Bone marrow (tissue), 2 donors: ENCODE results near the gene TMEM235.
"Not testable (repeated sequence)": the region's sequence is repeated elsewhere in the genome, so short reads cannot be mapped to it uniquely, and the experiment has no call there.

ENCODE experiments used
- DNase-seq, 2 donors: peaks; one replicate each; lab custom pipeline; 2025; lab: John Stamatoyannopoulos, UW

Gene TMEM235

GRCh38 chr17:78219396-78220150, 11.9 kb upstream of the TMEM235 start:
- no peak for DNase-seq

- DNase-seq = no peak
Measured at GRCh38 chr17:78223061-78223460, 8.4 kb upstream of the TMEM235 start.

DNA sequence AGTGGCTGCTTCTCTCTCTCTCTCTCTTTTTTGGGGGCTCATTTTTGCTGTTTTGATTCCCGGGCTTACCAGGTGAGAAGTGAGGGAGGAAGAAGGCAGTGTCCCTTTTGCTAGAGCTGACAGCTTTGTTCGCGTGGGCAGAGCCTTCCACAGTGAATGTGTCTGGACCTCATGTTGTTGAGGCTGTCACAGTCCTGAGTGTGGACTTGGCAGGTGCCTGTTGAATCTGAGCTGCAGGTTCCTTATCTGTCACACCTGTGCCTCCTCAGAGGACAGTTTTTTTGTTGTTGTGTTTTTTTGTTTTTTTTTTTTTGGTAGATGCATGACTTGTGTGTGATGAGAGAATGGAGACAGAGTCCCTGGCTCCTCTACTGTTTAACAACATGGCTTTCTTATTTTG, 7.7 kb upstream of the TMEM235 start:
- no peak for DNase-seq

DNA sequence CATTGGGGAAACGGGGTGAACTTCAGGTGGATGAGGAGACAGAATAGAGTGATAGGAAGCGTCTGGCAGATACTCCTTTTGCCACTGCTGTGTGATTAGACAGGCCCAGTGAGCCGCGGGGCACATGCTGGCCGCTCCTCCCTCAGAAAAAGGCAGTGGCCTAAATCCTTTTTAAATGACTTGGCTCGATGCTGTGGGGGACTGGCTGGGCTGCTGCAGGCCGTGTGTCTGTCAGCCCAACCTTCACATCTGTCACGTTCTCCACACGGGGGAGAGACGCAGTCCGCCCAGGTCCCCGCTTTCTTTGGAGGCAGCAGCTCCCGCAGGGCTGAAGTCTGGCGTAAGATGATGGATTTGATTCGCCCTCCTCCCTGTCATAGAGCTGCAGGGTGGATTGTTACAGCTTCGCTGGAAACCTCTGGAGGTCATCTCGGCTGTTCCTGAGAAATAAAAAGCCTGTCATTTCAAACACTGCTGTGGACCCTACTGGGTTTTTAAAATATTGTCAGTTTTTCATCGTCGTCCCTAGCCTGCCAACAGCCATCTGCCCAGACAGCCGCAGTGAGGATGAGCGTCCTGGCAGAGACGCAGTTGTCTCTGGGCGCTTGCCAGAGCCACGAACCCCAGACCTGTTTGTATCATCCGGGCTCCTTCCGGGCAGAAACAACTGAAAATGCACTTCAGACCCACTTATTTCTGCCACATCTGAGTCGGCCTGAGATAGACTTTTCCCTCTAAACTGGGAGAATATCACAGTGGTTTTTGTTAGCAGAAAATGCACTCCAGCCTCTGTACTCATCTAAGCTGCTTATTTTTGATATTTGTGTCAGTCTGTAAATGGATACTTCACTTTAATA, 7.0 kb upstream of the TMEM235 start:
- no peak for DNase-seq

- no peak for DNase-seq
Measured at GRCh38 chr17:78225088-78225865, 6.2 kb upstream of the TMEM235 start.

- DNase-seq = no peak
Measured at GRCh38 chr17:78226055-78226758, 5.2 kb upstream of the TMEM235 start.

DNA sequence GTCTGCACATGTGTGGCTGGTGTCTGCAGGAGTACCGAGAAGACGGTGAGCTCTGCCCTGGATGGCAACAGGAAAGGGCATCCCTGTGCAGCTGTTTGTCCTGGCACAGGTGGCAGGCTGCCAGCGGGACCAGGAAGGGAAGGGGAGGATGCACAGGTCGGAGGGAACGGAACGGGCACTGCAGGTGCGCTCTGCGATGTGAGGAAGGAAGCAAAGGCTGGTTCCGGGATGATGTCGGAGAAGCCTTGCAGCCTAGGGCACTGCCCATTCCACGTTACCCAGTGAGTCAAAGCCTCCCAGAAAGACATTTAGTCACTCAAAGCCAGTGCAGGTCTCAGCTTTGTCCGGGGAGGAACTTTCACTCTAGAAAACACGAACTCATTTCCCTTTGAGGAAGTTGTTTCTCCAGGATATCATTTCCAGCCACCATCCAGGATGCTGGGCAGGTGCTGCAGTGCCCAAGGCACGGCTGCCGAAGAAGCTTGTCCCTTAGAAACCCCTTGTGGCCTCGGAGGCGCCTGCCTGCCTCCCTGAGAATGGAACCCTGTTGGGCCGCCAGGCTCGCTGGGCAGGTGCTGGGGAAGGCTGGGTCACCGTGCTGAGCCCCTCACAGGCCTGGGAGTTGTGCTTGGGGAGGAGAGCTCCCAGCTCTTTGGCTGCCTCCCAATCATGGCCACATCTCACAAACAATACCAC, 4.5 kb upstream of the TMEM235 start:
- no peak for DNase-seq

DNA sequence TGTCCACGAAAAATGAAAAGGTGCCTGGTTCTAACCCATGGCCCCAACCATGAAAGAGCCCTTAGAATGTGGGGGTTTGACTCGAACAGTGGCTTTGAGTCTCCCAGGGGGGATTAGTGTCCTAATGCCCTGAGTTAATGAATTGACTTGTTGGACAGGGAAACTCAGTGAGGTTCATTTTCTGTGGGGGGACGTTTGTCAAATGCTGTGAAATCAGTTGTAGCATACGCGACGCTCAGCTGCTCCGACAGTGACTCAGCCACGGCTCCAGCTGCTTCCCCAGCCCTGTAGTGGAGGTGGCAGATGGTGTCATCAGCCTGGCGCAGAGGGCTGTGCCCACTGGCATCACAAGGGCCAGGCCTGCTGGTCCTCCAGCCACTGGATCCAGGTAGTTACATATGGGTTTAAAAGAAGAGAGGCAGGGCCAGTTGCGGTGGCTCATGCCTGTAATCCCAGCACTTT, 3.9 kb upstream of the TMEM235 start:
- DNase-seq = peak in 1 of 2 donors; percentile 83

- DNase-seq = no peak
Measured at GRCh38 chr17:78228176-78228575, 3.3 kb upstream of the TMEM235 start.

GRCh38 chr17:78230252-78230962, 1.0 kb upstream of the TMEM235 start:
- no peak for DNase-seq

GRCh38 chr17:78231991-78232858, 794 bp downstream of the TMEM235 start:
- no peak for DNase-seq

GRCh38 chr17:78232859-78233173, 1.4 kb downstream of the TMEM235 start:
- DNase-seq = no peak

DNA sequence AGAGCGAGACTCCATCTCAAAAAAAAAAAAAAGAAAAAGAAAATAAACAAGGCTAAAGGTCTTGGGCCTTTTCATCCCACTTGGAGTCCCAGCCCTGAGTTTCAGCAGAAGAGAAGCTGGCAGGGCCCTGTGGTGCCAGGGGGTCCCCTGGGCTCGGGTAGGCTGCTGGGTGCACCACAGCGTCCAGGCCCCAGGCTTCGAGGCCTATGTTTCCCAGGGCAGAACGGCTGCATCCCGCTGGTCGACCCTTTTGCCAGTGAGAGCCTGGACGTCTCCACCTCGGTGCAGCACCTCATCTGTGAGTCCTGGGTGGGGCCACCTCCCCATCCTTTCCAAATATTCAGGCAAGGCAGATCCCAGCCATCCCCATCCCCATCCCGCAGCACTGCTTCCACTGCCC, 2.2 kb downstream of the TMEM235 start:
- no peak for DNase-seq

GRCh38 chr17:78234261-78234865, 2.9 kb downstream of the TMEM235 start:
- DNase-seq = no peak

GRCh38 chr17:78235022-78235421, 3.6 kb downstream of the TMEM235 start:
- not testable (repeated sequence) for DNase-seq

GRCh38 chr17:78235885-78236284, 4.5 kb downstream of the TMEM235 start:
- no peak for DNase-seq

GRCh38 chr17:78236362-78237127, 5.1 kb downstream of the TMEM235 start:
- DNase-seq = no peak

DNA sequence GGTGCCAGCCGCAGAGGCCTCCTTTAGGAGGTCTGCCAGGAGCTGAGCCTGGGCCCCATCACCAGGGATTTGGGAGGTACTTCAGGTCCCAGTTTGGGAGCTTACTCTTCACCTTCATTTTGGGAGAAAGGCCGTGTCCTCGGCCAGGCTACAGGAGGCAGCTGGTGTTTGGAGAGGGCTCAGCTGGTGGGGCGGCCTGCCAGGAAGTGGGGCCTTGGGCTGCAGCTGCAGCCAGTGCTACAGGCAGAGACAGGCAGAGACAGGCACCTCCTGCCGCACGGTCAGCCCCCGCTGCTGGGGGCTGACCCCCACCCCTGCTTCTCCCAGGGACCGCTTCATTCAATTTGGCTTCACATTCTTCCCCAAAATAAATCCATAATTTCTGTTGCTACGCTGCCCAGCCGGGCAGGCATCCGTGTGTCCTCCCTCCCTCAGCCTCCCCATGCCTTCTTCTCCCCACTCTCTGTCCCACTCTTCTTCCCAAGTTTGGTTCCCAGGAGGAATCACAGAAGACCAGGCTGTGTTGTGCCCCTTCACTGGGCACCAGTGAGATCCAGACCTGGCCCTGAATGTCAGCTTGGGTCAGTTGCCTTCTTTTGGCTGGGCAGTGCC, 6.1 kb downstream of the TMEM235 start:
- DNase-seq = no peak
